ENCODE measurements around the gene ZNF438.

The ZNF438 gene

GRCh38 chr10:30832001-30832748 is 199.5 kb downstream of the ZNF438 start:
- H3K27me3 Mint-ChIP-seq (ENCODE audit: low read depth), result no peaks in the 10 kb centered on the region
- peak overlapping the region; percentile 68 to 96 (median 85) for H3K27ac Mint-ChIP-seq
- no peak for TF ChIP-seq CTCF (IDR thresholded peaks at IDR 0.05; ENCODE audit: unreplicated experiment in 3 of 3)
- H3K4me3 Mint-ChIP-seq, result no peak overlapping the region
- H3K9me3 Mint-ChIP-seq, result peaks cover 5% of the 10 kb centered on the region
- no peaks in the 10 kb centered on the region for H3K36me3 Mint-ChIP-seq (ENCODE audit: low read depth)
- H3K4me1 Mint-ChIP-seq, result peaks cover 85% of the 10 kb centered on the region

- Mint-ChIP-seq H3K9me3 (no peaks in the 10 kb centered on the region), H3K27ac (peak overlapping the region; percentile 29 to 85 (median 64)), H3K27me3 (ENCODE audit: low read depth) (no peaks in the 10 kb centered on the region), H3K4me1 (peaks cover 88% of the 10 kb centered on the region), H3K36me3 (ENCODE audit: low read depth) (no peaks in the 10 kb centered on the region), H3K4me3 (no peak overlapping the region)
- TF ChIP-seq CTCF (IDR thresholded peaks at IDR 0.05; ENCODE audit: unreplicated experiment in 3 of 3), result no peak
Measured at GRCh38 chr10:30831426-30831825, 200.2 kb downstream of the ZNF438 start.

GRCh38 chr10:30830315-30831230 is 201.1 kb downstream of the ZNF438 start:
- H3K4me1 Mint-ChIP-seq, result peaks cover 86% of the 10 kb centered on the region
- peak overlapping the region; percentile 29 to 85 (median 64) for H3K27ac Mint-ChIP-seq
- H3K4me3 Mint-ChIP-seq, result no peak overlapping the region
- H3K36me3 Mint-ChIP-seq (ENCODE audit: low read depth), result no peaks in the 10 kb centered on the region
- no peaks in the 10 kb centered on the region for H3K27me3 Mint-ChIP-seq (ENCODE audit: low read depth)
- H3K9me3 Mint-ChIP-seq, result no peaks in the 10 kb centered on the region
- no peak for TF ChIP-seq CTCF (IDR thresholded peaks at IDR 0.05; ENCODE audit: unreplicated experiment in 3 of 3)

- TF ChIP-seq CTCF (IDR thresholded peaks at IDR 0.05; ENCODE audit: unreplicated experiment in 3 of 3), result no peak
- Mint-ChIP-seq H3K9me3 (no peaks in the 10 kb centered on the region), H3K27ac (peak overlapping the region in 2 of 3 experiments; percentile 34 to 85), H3K27me3 (ENCODE audit: low read depth) (no peaks in the 10 kb centered on the region), H3K4me3 (no peak overlapping the region), H3K4me1 (peaks cover 84% of the 10 kb centered on the region), H3K36me3 (ENCODE audit: low read depth) (no peaks in the 10 kb centered on the region)
Measured at GRCh38 chr10:30829901-30830300, 201.8 kb downstream of the ZNF438 start.

GRCh38 chr10:30828680-30829079 is 203.0 kb downstream of the ZNF438 start:
- Mint-ChIP-seq H3K4me1 (peaks cover 80% of the 10 kb centered on the region), H3K36me3 (ENCODE audit: low read depth) (no peaks in the 10 kb centered on the region), H3K9me3 (no peaks in the 10 kb centered on the region), H3K27me3 (ENCODE audit: low read depth) (no peaks in the 10 kb centered on the region), H3K27ac (peak overlapping the region in 1 of 3 experiments; percentile 94), H3K4me3 (no peak overlapping the region)
- no peak for TF ChIP-seq CTCF (IDR thresholded peaks at IDR 0.05; ENCODE audit: unreplicated experiment in 3 of 3)
